SK-N-MC (cell line): ENCODE data around the gene ZNF460.

Source experiments
- EZH2 ChIP-seq: fragments of 200-600 bp; sonication (generic); IDR thresholded peaks from one replicate; pipeline ENCODE4 v1.6.1; 2017; ENCODE audit warnings: antibody characterized with exemption
- FOXP2 ChIP-seq: optimal IDR thresholded peaks from 2 replicates; pipeline ENCODE3; 2011; ENCODE audit warnings: mild to moderate bottlenecking, moderate library complexity; ENCODE audit not compliant: insufficient read depth; ENCODE audit errors: extremely low read length, control extremely low read depth
- POLR2AphosphoS5 ChIP-seq: IDR thresholded peaks from 2 replicates; pipeline ENCODE4 v1.6.1; 2012; ENCODE audit warnings: mild to moderate bottlenecking, low read depth, low read length, borderline replicate concordance

GRCh38 chr19:57321751-57322150 is 41.5 kb downstream of the ZNF460 start:
- TF ChIP-seq EZH2 (no peak), POLR2AphosphoS5 (no peak), FOXP2 (no peak)
